Fibroblast of mammary gland (primary cell): ENCODE data around the gene HTR7.

Experiments
- DNase-seq: peaks from one replicate; pipeline ENCODE4 v3.0.0-alpha.2; 2010; ENCODE audit warnings: low read depth
- H3K4me3 ChIP-seq: 2 replicates; pipeline ENCODE4 v1.5.1; 2011; ENCODE audit warnings: low read depth, mild to moderate bottlenecking, low read length, moderate library complexity; ENCODE audit not compliant: control insufficient read depth
- CTCF ChIP-seq: conservative IDR thresholded peaks from 2 replicates; pipeline ENCODE4 v1.5.1; 2011; ENCODE audit warnings: low read depth, low read length, inconsistent platforms; ENCODE audit not compliant: control insufficient read depth, insufficient read depth

The HTR7 gene

GRCh38 chr10:90695915-90696676 lies 161.7 kb downstream of the HTR7 start:
- no peak overlapping the region for H3K4me3 ChIP-seq
- TF ChIP-seq CTCF: no peak
- DNase-seq: no peak
